Measurements from ENCODE around the gene ICAM2. TPM values are rescaled to one million over a fixed set of nuclear protein-coding genes. Genes with fewer than 3 reads are reported as not detected.

Gene ICAM2
- 5.0 and 7.7 TPM in 2 replicates for total RNA-seq (2014; rRNA removed; shearing (Covaris generic))

DNA sequence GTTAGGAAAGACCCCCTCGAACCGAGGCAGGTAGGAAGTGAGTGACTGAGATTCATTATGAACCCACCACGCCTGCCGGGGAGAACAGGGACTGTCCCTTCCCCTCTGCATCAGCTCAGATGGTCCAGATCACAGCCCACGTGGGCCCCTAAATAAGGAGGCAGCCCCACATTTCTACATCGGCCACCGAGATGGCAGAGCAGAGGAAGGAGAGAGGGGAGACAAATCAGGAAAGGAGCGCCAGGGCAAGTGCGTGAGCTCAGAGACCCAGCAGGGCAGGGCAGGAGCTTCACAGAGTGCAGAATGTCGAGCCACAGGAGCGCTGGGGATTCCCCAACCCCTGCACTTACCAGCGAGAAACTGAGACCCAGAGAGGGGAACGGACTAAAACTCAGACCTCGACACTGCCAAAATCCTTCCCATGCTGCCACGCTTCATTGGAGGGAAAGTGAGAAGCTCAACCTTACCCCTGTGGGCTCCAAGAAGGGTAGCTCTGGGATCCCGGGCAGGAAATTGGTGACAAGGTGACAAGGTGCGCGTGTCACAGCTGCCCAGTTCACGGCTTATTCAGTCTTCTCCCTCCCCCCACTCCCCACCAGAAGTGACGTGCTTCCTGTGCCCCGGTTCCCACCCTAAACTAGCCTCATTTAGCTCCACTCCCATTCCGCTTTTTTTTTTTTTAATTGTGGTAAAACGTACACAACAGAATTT lies at the start of gene ICAM2:
ICAM2 (minus strand) TSS at position 578 of the 711 bp plus-strand sequence. CDS start 13,942 bp downstream, outside the sequence.
- no peak for DNase-seq (ENCODE audit: low read depth)

DNA sequence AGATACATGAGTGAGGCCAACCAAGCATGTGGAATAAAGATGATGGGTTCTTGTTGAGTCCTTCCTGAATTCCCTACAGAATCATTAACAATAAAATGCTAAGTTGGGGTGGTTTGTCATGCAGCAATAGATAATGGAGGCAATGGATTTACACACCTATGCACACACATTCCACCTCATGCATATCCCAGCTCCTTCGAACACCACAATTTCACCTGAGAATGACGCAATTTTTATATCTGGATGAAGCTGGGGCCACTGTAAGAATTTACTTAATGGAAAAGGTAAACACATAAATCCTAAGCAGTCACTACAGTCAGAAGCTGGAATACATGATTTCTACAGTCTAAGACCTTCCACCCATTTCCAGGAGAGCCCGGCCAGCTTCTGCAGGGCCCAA lies 49.8 kb upstream of the ICAM2 start:
- DNase-seq (ENCODE audit: low read depth): no peak

DNA sequence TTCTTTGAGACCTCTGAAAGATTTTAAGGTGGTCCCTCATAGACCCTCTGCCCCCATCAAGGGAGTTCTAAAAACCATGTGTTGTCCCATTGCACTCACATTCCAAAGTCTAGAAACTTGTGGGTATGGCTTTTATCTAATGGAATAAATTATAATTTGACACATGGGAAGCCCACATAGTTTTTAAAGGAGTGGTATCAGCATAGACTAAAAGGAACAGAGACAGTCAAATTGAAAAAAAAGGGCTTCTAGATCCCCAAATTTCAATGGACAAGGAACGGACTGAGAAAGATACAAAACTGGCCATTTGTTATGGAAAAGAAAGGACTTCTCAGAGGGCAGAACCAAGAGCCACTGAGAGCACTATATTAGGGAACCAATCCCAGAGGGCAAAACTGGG lies 48.7 kb upstream of the ICAM2 start:
- DNase-seq (ENCODE audit: low read depth): no peak

DNA sequence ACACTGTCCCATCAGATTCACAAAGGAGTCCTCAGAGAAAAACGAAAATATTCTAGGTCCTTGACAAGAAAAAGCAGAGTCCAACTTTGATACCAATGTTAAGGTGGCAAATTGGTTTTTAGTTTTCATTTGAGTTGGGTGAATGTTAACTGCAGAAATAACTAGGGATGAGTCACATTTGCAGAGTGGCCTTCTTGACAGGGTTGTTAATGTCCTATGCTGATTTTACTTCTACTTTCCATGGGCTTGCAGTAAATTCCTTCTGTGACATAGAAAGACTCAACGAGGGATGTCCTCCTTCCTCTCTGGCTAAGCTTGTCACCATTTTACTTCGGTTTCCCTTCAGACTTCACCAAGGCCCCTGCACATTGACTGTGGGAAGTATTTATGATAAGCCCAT lies 47.2 kb upstream of the ICAM2 start:
- DNase-seq (ENCODE audit: low read depth): no peak

- no peak for DNase-seq (ENCODE audit: low read depth)
Observed at GRCh38 chr17:64066716-64067115, 46.3 kb upstream of the ICAM2 start.

GRCh38 chr17:64065161-64065560 lies 44.7 kb upstream of the ICAM2 start:
- no peak for DNase-seq (ENCODE audit: low read depth)

GRCh38 chr17:64064331-64064730 lies 43.9 kb upstream of the ICAM2 start:
- no peak for DNase-seq (ENCODE audit: low read depth)

GRCh38 chr17:64063766-64064224 lies 43.4 kb upstream of the ICAM2 start:
- DNase-seq (ENCODE audit: low read depth): peak; percentile 39

GRCh38 chr17:64063088-64063487 lies 42.7 kb upstream of the ICAM2 start:
- DNase-seq (ENCODE audit: low read depth): no peak

DNA sequence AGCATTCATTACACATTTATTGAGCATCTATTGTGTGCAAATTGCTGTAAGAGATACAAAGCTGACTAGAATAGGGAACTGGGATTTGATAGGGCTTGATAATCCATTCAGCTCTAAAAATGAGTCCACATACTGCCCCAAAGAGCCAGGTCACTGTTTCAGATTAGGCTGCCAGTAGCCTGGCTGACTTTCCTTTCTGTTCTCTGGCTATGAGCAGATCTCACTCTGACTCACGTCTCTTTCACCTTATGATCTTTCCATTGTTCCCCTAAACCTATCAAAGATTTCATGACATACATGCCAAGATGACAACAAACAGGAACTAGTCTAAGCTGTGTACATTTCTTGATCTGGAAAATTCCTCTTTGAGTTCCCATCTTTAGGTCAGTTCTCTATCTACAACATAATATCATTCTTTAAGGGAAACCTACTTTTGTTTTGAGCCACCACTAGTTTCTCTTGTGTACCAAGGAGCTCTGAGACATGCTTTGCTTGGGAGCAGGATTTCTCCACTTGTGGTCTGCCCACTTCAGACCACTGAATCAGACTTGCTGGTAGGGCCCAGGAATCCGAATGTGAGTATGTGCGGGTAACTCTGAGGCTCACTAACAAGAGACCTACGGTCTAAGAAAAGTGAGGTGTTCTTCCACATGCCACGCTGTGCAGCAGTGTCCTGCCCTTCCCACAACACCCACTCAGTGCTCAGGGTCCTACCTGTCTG lies 40.9 kb upstream of the ICAM2 start:
- DNase-seq (ENCODE audit: low read depth): no peak

- no peak for DNase-seq (ENCODE audit: low read depth)
Observed at GRCh38 chr17:64060331-64060730, 39.9 kb upstream of the ICAM2 start.

DNA sequence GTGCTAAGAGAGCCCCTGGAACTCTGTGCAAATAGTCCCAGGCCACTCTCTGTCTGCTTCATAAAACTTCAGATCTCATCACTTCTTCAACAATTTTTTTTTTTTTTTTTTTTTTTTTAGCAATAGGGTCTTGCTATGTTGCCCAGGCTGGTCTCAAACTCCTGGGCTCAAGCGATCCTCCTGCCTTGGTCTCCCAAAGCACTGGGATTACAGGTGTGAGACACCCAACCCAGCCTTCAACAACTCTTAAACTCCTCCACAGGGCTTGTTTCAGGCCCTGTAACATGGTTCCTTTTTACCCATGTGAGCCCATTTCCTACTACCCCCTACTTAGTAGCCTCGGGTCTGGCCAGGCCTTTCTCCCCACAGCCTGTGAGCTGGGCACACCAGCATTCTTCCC lies 39.3 kb upstream of the ICAM2 start:
- DNase-seq (ENCODE audit: low read depth): no peak

GRCh38 chr17:64058621-64059020 lies 38.2 kb upstream of the ICAM2 start:
- DNase-seq (ENCODE audit: low read depth): no peak

DNA sequence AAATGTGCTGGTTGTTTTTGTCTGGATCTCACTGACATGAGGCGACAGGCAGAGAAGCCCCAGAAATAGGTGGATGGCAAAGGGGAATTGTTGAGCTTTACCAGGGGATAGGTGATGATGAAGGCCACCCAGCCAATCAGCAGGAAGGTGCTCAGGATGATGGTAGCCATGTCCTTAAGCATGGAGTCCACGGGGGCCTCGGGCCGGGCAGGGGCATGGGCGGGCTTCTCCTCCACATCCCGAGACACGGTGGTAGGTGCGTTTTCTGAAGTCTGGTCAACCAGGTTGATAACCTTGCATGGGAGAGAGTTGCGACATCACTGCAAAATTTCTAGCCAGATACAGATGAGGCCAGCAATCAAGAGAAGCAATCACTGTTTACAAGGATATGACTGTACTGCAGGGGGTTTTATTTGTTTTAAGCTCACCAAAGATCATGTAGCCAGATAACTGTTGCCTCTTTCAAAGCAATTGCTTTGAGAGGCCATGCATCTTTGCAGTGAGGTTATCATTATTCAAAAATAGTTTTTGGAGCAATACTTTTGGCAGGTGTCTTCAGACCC lies 37.3 kb upstream of the ICAM2 start:
- DNase-seq (ENCODE audit: low read depth): no peak

DNA sequence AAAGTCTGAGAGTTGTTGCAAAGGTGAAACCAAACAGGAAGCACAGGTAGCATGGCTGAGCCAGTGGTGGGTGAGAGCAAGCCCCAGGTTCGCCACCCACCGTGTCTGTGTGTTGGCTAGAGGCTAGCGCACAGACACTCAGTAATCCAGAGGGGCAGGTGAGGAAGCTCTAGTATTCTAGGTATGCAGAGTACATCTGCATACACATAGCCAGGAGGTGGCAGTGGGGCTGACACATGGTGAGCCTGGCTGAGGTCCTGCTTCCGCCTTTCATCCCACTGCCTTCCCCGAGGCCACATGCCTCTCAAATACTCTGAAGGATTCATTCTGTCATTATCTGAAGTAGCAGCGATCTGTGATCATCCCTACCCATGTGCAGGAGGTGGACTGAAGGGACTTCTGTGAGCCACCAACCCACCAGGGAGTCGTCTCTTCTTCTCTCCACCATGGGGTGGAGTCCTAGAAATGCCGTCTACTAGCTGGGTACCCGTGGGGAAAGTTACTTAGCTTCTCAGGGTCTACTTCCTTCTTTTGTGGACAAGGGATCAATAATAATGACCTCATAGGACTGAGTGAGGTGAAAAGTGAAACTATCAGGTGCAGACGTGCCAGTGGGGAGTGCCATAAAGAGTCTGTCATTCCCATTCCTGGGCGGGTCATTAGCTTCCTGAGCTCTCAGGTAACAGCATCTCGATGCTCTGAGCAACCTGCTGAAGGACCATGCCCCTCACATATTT lies 36.0 kb upstream of the ICAM2 start:
- DNase-seq (ENCODE audit: low read depth): no peak

- no peak for DNase-seq (ENCODE audit: low read depth)
Observed at GRCh38 chr17:64055183-64056142, 35.0 kb upstream of the ICAM2 start.

DNA sequence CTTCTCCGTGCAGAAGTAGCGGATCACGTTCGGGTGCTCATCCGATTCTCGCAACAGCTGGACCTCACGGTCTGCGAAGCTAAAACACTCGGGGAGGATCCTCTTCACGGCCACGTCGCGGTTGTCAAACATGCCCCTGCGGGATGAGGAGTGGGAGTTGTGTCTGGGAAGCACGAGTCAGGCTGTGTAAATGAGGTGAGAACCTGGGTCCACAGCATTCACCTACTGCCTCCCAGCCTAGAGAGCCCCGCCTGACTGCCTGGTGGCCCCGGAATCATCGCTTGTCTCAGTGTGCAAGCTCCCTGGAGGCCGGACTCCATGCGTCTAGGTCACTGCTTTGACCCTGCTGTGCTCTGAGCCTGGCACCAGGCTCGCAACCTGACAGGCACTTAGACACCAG lies 33.9 kb upstream of the ICAM2 start:
- DNase-seq (ENCODE audit: low read depth): no peak

DNA sequence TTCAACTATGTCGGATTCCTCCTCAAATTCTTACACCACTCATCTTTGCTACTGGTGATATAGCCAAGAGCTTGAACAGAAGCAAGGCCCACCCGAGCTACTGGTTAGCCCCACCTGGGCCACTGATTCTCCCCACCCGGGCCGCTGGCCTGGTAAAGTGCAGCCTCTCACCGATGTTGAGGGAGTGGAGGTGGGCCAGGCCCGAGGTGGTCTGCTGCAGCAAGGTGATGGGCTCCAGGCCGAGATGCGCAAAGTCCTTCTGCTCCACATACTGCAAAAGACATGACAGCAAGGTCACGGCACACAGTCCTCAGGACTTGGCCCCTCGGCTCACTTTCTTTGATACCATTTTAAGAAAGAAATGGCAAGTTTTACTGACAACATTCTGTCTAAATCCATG lies 32.7 kb upstream of the ICAM2 start:
- DNase-seq (ENCODE audit: low read depth): no peak

- DNase-seq (ENCODE audit: low read depth): no peak
Observed at GRCh38 chr17:64051153-64051552, 30.7 kb upstream of the ICAM2 start.

- no peak for DNase-seq (ENCODE audit: low read depth)
Observed at GRCh38 chr17:64048805-64049204, 28.4 kb upstream of the ICAM2 start.

GRCh38 chr17:64045176-64045575 lies 24.7 kb upstream of the ICAM2 start:
- no peak for DNase-seq (ENCODE audit: low read depth)
